Thyroid gland (tissue), 4 donors: Measurements from ENCODE around the gene NAV3.

Source experiments
- POLR2A ChIP-seq, 2 donors: fragments of 450-650 bp; IDR thresholded peaks; one replicate each; pipeline ENCODE4 v1.6.1; 2017; ENCODE audit warnings: antibody characterized with exemption in 2 of 2, mild to moderate bottlenecking in 2 of 2, moderate library complexity in 1 of 2
- TF ChIP-seq, protein P1 (sequence below), 6 experiments: fragments of 200-600 bp in 3 of 6; fragments of 450-650 bp in 3 of 6; sonication (generic) in 3 of 6; IDR thresholded peaks; one replicate each; pipeline ENCODE4 v1.5.1; 2016 to 2019; ENCODE audit warnings: antibody characterized with exemption in 6 of 6, mild to moderate bottlenecking in 2 of 6, inconsistent platforms in 1 of 6, moderate library complexity in 1 of 6

DNA sequence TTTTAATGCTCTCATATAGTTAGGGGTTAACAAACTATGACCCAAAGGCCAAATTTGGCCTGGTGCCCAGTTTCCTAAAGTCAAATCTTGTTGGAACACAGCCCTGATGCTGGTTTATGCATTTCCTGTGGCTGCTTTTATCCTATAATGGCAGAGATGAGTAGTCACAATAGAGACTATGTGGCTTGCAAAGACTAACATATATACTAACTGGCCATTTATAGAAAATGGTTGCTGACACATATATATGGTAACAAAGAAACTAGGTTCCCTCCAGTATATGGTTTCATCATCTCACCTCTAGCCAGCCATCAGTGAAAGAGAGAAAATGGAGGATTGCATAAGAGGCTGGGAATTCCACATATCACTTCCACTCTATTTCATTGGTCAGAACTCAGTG, 10.8 kb downstream of the NAV3 start:
- TF ChIP-seq POLR2A (IDR thresholded peaks at IDR 0.05), result no peak
- TF ChIP-seq, protein P1, sequence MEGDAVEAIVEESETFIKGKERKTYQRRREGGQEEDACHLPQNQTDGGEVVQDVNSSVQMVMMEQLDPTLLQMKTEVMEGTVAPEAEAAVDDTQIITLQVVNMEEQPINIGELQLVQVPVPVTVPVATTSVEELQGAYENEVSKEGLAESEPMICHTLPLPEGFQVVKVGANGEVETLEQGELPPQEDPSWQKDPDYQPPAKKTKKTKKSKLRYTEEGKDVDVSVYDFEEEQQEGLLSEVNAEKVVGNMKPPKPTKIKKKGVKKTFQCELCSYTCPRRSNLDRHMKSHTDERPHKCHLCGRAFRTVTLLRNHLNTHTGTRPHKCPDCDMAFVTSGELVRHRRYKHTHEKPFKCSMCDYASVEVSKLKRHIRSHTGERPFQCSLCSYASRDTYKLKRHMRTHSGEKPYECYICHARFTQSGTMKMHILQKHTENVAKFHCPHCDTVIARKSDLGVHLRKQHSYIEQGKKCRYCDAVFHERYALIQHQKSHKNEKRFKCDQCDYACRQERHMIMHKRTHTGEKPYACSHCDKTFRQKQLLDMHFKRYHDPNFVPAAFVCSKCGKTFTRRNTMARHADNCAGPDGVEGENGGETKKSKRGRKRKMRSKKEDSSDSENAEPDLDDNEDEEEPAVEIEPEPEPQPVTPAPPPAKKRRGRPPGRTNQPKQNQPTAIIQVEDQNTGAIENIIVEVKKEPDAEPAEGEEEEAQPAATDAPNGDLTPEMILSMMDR (IDR thresholded peaks at IDR 0.05), result no peak
